NCI-H2081 treated with DMSO at 0.1 percent for 48 hours (cell line): Measurements from ENCODE around the gene USP36.

ENCODE experiments used
- DNase-seq: peaks from one replicate; lab custom pipeline; 2025; lab: John Stamatoyannopoulos, UW

USP36 gene

DNA sequence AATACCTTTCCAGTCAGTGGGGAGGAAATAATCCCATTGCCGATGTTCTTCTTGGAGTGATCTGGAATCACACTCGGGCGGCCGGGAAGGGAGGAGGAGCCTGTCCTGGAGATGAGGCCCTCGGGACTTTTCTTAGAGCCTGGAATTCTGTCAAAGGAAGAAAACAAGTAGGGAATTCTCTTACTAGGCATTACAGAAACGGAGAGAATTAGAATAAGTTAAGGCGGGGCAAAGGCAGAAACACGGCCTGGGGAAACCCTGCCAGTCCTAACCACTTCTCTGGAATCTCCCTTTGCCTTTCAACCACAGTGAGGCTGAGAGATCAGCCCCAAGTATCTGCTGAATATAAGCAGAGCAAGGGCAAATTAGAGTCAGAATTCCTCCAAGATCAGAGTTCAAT is 27.8 kb downstream of the USP36 start:
- no peak for DNase-seq

DNA sequence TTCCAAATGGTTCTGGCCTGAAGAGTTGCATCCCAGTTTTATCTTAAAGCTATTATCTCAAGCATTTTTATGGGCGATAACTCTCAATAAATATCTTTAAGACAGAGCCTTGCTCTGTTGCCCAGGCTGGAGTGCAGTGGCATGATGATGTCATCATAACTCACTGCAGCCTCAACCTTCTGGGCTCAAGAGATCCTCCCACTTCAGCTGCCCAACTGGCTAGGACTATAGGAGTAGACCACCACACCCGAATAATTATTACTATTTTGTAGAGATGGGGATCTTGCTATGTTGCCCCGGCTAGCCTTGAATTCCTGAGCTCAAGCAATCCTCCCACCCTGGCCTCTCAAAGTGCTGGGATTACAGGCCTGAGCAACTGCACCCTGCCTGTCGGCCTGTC is 32.5 kb downstream of the USP36 start:
- DNase-seq = no peak

DNA sequence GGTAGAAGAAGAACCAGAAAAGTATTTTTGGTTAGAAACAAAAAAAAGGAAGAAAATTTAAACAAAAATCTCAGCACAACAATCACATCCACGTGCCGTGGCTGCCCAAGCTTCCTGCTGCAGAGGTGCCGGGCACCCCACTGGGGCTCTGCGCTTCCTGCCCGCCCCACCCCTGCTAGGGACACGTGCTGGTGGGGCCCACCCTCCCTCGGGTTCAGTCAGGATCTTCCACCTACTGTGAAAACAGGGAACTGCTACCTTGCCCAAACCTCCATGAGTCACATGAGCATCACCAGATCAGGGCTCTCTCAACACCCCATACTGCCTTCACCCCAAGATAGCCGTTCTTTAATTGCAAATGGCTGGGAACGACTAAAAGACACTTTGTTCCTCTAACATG is 34.2 kb downstream of the USP36 start:
- DNase-seq = no peak

GRCh38 chr17:78805301-78805700 is 35.3 kb downstream of the USP36 start:
- DNase-seq = no peak

DNA sequence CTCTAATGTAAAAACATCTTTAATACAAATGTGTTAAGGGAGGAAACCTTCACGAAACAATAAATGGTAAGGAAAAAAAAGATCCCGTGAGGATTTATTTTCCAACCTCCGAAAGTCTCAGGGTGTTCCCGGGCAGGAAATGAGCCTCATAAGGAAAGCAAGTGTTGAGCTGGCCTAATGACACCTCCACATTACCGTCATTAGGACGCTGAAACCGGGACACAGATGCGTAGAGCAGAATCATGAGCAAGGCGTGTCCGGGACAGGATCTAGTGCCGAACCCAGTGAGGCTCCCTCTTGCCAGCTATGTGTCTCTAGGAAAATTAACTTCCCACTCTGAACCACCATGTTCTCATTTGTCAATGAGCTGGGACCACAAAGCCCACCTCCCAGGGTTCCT is 35.8 kb downstream of the USP36 start:
- DNase-seq = no peak

DNA sequence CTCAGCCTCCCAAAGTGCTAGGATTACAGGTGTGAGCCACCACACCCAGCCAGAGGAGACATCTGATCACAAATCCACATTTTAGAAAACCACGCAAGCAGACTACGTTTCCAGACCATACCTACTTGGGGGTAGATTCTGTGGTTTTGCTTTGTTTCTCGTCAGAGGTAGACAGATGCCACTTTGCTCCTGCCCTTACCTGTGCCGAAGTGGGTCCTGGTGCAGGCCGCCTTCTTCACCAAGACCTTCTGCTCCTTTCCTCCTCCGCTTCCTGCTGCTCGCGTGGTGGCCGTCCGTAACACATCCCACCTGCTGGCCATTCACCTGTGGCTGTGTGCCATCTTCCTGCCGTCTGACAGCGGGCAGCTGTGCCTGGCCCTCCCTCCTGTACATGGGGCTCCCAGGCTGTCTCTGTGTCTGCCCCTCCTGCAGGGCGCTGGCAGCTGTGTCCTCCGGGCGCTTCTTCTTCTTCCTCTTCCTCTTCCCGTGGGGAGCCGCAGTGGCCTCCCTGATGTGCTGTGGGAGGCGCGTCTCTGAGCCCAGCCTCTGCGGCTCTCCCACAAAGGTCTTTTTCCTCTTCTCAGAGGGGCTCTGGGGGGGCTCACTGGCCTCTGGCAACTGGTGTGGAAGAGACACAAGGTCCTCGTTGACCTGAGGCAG is 37.3 kb downstream of the USP36 start:
- no peak for DNase-seq

- no peak for DNase-seq
These were observed 38.2 kb downstream of the USP36 start for GRCh38 chr17:78802459-78802858.

GRCh38 chr17:78802008-78802407 is 38.6 kb downstream of the USP36 start:
- no peak for DNase-seq

GRCh38 chr17:78800132-78800931 is 40.3 kb downstream of the USP36 start:
- DNase-seq = no peak

GRCh38 chr17:78798695-78799559 is 41.7 kb downstream of the USP36 start:
- DNase-seq = no peak

DNA sequence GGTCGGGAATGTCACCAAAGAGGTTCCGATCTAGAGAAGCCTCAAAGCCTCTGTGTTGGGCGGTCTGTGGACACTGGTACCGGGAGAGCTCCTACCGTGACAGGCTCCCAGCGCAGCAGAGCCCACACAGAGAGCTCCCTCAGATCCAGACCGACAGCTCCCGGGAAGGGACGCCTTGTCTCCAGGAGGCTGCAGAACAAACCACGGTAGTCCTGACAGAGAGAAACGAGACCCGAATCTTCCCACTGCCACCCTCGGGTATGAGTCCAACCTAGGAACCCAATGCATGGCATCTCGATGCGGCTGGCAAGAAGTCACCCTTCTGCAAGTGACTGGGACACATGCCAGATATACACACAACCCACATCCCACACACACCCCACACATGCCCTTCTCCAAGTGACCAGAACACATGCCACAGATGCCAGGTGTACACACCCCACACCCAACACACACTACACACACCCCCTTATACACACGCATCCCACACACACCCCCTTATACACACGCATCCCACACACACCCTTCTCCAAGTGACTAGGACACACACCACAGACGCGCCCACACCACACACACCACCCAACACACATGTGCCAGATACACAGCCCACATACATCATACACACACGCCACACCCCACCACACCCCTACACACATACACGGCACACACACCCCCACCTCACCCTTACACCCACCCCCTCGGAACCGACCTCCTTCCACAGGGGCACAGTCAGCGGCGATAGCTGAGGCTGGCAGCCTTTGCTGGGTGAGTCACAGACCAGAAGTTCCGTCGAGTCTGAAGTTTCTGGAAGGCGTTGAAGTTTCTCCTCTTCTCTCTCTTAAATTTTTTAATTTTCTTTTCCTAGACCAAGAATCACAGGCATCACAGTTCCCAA is 42.7 kb downstream of the USP36 start:
- no peak for DNase-seq

DNA sequence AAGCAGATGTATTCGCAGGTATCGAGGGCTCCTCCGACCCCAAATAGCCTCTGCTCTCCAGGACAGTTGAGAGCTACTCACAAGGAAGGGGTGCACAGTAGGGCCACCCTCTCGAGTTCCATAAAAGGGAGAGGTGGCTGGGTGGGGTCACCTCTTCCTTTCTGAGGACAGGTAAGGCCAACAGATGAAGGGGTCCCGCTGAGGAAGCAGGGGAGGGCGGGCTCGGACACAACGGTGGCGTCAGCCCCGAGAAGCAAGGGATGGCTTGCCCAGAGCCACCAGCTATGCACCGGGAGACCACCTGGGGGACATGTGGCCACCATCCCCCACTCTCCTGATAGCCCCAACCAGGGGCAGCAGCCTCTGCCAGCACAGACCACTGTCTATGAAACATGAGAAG is 43.4 kb downstream of the USP36 start:
- DNase-seq = no peak

DNA sequence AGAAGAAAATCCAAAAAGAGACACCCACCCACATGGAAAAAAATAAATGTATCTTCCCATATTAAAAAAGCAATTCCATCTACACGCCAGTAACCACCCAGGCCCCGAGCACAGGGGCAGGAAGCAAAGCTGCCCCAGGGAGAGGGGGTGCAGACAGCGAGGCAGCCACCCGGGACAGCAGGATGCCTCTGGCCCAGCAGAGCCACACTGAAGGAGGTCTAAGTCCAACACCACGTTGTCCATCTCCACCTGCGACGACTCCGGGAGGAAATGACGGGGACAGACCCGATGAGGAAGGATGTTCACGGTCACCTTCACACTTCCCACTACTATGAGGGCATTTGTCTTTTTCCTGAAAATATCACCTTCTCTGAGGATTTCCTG is 44.1 kb downstream of the USP36 start:
- no peak for DNase-seq

- DNase-seq = no peak
These were observed 44.6 kb downstream of the USP36 start for GRCh38 chr17:78795861-78796516.

- no peak for DNase-seq
These were observed 45.6 kb downstream of the USP36 start for GRCh38 chr17:78794864-78795640.

DNA sequence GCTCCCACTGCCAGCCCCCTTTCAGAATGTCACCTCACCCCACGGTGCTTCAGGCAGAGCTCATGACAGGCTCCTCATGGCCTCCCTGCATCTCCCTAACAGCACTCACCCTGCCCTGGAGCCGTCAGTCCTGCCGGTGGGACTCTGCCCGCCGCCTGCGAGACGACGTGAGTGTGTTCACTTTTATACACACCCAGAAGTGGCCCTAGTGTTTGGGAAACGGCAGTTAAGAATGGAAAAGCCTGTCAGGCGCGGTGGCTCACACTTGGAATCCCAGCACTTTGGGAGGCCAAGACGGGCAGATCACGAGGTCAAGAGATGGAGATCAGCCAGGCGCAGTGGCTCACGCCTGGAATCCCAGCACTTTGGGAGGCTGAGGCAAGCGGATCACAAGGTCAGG is 46.2 kb downstream of the USP36 start:
- no peak for DNase-seq

GRCh38 chr17:78793968-78794367 is 46.6 kb downstream of the USP36 start:
- no peak for DNase-seq

GRCh38 chr17:78793415-78793814 is 47.2 kb downstream of the USP36 start:
- no peak for DNase-seq

GRCh38 chr17:78791840-78792709 is 48.5 kb downstream of the USP36 start:
- DNase-seq = no peak
